Measurements from ENCODE around the gene PARP6. TPM values are rescaled to one million over a fixed set of nuclear protein-coding genes. Genes with fewer than 3 reads are reported as not detected.

The PARP6 gene, protein sequence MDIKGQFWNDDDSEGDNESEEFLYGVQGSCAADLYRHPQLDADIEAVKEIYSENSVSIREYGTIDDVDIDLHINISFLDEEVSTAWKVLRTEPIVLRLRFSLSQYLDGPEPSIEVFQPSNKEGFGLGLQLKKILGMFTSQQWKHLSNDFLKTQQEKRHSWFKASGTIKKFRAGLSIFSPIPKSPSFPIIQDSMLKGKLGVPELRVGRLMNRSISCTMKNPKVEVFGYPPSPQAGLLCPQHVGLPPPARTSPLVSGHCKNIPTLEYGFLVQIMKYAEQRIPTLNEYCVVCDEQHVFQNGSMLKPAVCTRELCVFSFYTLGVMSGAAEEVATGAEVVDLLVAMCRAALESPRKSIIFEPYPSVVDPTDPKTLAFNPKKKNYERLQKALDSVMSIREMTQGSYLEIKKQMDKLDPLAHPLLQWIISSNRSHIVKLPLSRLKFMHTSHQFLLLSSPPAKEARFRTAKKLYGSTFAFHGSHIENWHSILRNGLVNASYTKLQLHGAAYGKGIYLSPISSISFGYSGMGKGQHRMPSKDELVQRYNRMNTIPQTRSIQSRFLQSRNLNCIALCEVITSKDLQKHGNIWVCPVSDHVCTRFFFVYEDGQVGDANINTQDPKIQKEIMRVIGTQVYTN
- 12.3 and 18.1 TPM in 2 replicates for total RNA-seq

DNA sequence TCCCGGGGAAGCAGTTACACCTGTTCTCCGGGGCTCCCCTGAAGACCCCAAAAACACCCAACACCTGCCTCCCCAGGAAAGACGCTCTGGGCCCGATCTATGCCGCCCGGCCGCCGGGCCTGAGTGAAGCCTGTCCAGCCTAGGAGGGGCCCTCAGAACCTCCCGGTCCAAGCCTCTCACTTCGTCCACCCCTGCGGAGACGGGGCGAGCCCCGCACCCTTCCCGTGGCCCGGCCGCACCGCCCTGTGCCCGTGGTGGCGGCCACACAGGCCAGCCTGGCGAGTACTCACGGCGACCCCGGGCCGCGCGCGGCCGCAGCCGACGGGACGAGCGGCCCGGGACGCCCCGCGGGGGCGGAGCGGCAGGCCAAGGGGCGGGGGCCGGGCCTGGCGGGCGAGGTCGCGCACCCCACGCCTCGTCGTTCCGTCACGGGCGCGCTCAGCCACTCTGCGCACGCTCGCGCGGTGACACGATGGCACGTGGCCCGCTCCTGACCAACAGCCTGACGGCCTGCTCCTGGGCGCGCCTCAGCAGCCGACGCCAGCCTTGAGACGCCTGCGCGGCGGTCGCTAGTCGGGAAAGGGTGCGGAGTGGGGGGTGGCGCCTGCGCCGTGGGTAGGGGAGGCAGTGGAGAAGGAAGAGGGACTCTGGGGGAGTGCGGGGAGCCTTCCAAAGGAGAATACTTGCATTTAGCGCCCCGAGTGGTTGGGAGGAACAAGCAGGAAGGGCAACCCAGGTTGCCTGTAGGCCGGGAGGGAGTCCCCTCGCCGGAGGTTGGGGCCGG lies at the start of gene PARP6:
Gene PARP6 (minus strand): TSS at position 342 of the 784 bp plus-strand sequence. CDS start 5,077 bp downstream, outside the sequence.

DNA sequence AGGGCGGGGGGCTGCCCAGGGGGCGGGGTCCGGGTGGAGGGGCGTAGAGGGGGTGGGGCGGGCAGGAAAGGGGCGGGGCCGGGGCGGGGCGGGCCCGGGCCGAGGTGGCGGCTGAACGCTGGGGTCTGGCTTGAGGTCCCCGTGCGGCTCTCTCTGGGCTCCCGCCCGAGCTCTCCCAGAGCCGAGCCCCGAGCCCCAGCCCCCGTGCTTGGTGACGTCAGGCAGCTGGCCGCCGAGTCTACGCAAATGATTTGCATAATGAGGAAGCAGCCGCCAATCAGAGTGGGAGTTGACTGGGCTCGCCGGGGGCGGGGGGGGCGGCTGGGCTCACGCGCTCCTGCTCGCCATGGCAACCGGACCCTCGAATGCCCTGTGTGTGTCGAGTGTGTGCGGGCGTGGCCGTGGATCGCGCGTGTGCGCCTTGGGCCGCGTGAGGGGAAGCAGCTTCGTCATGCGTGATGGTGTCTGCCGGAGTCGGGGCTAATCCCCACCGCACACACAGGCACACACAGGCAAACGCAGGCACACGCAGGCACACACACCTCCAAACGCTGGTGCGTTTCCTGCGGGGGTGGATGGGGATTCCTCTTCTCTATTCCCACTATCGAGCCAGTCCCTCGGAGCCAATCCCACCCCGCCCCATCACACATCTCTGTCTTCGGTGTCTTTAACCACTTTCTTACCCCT lies 47.8 kb upstream of the PARP6 start, which contains the start of gene CELF6:
Gene CELF6 (minus strand): TSS at position 173 of the 687 bp plus-strand sequence. CDS start 283 bp downstream, outside the sequence.

DNA sequence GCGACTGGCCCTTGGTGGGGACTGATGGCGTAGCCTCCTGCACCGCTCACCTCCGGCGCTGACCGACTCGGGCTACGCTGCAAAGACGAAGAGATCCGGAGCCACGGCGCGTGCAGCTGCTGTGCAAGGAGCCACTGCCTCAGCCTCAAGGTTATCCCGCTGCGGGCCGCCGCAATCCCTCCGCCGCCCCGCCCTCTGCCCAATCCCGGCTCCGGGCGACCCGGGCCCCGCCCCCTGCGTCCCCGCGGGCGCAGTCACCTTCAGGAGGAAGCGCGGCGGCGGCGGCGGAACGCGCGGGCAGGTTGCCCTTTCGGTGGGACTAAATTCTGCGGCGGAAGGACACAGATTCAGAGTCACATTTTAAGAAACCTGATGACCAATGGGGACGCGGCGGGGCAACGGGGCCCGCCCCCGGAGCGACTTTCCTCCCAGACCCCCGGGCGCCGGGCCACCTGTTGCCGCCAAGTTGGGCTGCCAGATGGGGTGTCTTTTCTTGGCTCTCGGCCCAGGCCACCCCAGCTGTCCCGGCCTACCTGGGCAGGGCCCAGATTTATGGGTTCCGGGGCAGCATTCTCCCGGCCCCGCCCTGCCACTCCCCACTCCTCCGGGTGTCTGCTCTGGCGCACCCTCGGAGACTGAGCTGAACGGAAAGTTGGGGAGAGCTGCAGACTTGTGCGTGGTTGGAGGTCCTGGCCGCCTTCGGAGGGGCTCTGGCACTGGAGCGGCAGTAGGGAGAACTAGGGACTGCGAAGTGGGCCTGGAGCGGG lies 41.1 kb downstream of the PARP6 start, which contains the start of gene PKM:
Gene PKM (minus strand): TSS at position 125 of the 767 bp plus-strand sequence. CDS start 12,093 bp downstream, outside the sequence.

DNA sequence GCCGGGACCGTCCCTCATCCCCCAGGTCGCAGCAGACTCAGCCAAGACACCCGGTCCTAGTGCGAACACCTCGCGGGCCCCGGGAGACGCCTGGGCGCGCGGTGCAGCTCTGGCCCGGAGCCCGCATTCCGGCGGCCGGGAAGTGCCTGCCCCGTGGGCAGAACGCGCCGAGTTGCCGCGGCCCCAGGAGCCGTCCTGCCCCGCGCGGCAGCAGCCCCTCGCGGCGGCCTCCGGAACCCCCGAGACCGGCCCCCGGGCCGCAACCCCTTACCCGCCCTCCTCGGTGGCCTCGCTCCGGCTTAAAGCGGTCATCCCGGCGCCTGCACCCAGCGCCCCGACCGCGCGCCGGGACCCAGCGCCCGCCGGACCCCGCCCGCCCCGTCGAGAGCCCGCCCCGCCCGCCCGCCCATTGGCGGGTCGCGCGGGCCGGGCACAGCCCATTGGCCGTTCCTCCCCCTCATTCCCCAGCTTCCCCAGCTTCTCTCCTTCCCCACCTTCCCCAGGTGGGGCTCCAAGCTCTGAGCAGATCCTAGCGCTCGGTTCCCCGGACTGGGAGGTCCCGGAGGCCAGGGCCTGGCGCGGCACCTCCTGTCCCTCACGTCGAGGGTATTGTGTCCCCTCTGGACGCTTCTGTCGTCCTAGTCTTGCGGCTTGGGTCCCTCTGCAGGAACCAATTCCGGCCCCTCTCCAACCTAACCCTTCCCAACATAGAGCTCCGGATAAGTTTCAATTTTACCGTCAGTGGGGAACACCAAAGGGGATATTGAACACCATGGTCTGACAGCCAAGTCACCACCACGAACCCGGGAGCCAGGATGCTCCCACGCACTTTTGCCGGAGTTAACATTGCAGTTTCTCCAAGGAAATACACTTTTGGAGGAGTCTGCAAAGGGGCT lies 74.6 kb downstream of the PARP6 start, which contains the start of gene GRAMD2A:
Gene GRAMD2A (minus strand): TSS at position 328 of the 896 bp plus-strand sequence.

Other genes with a start within 250 kb of the PARP6 start
- 37.0 and 53.4 TPM in 2 replicates for gene MYO9A, start 154.4 kb downstream of the PARP6 start, total RNA-seq
- gene SENP8, start 154.2 kb downstream of the PARP6 start, total RNA-seq, result 1.2 and 2.2 TPM in 2 replicates
- gene GRAMD2A, start 74.8 kb downstream of the PARP6 start, total RNA-seq, result 0.09 and 0.16 TPM in 2 replicates
- gene PKM, start 41.4 kb downstream of the PARP6 start, total RNA-seq, result 1,235 and 2,310 TPM in 2 replicates
- 0.26 and 0.47 TPM in 2 replicates for gene CELF6, start 47.6 kb upstream of the PARP6 start, total RNA-seq
- gene HEXA, start 103.5 kb upstream of the PARP6 start, total RNA-seq, result 74.7 and 92.7 TPM in 2 replicates
- gene TMEM202, start 125.8 kb upstream of the PARP6 start, total RNA-seq, result not detected in 2 replicates
- 35.0 and 71.2 TPM in 2 replicates for gene ARIH1, start 201.8 kb upstream of the PARP6 start, total RNA-seq